CD4-positive, alpha-beta T cell treated with Interleukin-15 for 1 hour (primary cell): Measurements from ENCODE around the gene PTCD2.

Experiments used
- DNase-seq: peaks from one replicate; pipeline ENCODE4 v3.0.0-alpha.2; 2020

The PTCD2 gene, protein sequence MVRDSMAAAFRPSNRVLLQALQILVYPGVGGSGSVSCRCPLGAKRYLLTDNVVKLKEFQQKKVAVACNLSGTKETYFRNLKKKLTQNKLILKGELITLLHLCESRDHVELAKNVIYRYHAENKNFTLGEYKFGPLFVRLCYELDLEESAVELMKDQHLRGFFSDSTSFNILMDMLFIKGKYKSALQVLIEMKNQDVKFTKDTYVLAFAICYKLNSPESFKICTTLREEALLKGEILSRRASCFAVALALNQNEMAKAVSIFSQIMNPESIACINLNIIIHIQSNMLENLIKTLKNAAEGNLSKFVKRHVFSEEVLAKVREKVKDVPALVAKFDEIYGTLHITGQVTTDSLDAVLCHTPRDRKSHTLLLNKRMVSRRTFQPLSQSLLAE

DNA sequence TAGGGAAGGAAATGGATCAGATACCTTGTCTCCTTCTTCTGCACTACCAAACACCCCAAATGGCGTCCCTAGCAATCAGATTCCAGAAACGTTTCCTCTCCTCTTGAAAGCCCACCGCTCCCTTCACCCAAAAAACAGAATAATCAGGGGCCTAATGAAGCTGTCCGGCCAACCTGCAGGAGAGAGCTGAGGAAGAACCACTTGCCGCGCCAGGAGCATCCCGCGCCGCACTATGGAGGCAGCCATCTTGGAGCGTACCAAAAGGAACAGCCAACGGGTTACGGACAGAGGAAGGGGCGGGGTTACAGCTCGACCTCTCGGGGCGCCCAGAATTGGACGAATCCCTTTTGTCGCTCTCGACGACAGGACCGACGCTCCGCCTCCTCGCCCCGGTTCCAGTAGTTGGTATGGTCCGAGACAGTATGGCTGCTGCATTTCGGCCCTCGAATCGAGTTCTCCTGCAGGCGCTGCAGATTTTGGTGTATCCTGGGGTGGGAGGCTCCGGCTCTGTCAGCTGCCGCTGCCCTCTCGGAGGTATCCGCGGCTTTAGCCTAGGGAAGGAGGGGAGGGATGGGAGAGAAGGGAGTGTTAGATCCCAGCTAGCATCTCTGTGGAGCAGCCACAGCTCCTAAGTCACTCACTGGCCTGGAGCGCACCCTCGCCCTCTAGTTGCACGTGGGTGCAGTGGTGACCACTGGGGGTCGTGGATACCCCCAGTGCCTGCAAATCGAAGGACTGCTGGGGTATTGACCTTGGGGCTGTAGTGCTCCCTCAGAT, at the start of gene PTCD2, which contains the start of gene MRPS27:
TSS of gene PTCD2 (plus strand) at position 398 of the 777 bp plus-strand sequence. CDS start at position 408, 10 bp downstream.
TSS of gene MRPS27 (minus strand) at position 265 of the 777 bp plus-strand sequence. CDS start at position 246, 19 bp downstream.
- peak; percentile 96 for DNase-seq

DNA sequence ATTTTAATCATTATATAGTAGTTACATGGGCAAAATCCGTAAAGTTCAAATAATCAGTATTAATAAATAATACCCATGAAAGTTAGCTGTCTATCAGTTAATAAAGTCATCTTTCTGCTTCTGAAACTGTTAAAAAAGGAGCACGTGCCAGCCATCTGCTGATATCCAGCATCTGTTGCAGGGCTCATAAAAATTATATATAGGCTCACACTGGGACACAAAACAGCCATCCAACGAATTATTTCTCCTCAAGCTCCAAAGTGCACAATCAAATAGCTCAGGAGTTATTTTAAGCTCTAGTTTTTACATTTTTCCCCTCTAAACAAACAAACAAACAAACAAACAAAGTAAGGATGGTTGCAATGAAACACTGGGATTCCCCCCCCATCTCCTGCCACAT, 48.5 kb upstream of the PTCD2 start:
- no peak for DNase-seq

DNA sequence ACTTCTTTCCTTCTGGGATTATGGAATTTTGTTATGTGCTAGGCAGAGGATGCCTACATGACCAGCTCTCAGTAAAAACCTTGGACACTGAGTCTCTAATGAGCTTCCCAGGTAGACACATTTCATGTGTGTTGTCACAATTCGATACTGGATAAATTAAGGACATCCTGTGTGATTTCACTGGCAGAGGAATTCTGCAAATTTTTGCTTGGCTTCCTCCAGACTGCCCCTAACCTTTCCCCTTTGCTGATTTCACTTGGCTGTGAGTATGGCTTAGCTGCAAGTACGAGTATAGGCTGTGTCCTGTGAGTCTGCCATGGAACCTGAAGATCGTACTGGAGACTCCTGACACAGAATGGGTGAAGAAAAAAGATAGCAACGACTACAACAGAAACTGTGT, 47.8 kb upstream of the PTCD2 start:
- DNase-seq: no peak

DNA sequence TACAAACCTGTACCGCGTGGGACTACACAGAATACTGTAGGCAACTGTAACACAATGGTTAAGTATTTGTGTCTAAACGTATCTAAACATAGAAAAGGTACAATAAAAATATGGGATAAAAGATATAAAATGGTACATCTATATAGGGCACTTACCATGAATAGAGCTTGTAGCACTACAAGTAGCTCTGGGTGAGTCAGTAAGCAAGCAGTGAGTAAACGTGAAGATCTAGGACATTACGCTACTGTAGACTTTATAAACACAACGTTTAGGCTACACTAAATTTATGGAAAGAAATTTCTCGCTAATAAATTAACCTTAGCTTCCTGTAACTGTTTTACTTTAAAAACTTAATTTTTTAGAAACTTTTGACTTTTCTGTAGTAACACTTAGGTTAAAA, 46.6 kb upstream of the PTCD2 start:
- no peak for DNase-seq

DNA sequence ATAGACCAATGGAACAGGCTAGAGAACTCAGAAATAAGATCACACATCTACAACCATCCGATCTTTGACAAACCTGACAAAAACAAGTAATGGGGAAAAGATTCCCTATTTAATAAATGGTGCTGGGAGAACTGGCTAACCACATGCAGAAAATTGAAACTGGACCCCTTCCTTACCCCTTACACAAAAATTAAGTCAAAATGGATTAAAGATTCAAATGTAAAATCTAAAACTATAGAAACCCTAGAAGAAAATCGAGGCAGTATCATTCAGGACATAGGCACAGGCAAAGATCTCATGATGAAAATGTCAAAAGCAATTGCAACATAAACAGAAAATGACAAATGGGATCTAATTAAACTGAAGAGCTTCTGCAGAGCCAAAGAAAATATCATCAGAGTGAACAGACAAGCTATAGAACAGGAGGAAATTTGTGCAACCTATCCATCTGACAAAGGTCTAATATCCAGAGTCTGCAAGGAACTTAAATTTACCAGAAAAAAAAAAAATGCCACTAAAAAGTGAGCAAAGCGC, 43.9 kb upstream of the PTCD2 start:
- DNase-seq: no peak

DNA sequence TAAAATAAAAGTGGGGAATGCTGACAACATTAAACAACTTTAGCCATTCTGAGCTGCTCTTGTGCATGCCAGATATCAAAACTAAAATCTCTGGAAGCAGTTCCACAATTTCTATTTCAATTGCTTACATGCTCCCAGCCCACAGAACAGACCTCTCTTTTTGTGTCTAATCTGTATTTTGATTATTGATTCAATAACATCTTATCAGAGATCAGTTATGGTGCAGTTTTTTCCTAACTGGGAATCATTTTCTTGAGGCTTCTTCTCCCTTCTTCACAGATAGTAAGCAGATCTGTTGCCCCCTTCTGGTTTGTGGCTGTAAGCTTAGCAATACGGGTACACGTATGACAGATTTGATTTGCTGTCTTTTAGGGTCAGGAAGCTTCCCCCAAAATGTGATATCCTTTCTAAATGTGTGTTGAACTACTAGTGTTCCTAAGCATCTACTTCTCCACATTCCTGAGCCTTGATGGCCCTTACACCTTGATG, 39.5 kb upstream of the PTCD2 start:
- DNase-seq: no peak

DNA sequence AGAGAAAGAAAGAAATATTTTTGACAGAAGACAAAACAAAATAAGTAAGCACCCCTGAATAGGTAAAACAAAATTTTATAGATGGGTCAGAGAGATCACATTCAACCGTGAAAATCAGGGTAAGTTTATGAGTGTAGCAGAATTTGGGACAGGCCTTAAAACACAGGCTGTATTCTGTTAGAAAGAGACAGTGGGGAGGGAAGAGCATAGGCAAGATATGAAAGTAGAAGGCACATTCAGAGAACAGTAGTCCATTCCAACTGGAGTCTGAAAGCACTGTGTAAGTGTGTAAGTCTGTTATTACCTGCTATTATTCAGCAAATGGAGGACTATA, 38.8 kb upstream of the PTCD2 start:
- no peak for DNase-seq

DNA sequence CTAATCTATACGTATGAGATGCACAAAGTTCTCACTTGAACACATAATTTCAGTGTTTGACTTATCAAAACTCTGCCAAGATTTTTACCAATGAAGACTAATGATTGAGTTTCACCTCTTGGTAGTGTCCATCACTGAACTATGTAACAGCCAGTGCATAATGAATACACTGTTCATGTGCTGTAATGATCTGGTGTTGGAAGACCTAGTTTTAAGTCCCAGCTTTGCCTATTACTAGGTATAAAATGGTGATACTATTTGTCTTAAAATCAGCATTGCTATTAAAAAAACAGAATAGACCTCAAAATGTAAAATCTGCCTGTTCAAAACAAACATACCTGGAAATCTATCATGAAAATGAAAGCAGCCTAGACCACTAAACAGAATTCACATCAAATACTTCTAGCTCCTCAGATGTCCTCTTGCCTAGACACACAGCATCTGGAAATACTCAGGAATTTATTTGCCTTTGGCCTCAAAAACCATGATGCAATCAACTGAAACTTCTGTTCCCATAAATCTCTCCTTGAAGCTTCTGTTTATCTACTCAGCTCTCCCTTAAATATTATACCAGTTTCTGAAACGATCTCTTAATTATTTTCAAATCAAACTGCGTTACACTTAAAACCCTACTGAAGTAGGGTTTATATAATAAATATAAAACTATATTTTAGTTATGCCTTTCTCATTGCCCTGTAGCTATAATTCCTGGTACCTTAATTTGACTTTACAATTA, 38.2 kb upstream of the PTCD2 start:
- no peak for DNase-seq

DNA sequence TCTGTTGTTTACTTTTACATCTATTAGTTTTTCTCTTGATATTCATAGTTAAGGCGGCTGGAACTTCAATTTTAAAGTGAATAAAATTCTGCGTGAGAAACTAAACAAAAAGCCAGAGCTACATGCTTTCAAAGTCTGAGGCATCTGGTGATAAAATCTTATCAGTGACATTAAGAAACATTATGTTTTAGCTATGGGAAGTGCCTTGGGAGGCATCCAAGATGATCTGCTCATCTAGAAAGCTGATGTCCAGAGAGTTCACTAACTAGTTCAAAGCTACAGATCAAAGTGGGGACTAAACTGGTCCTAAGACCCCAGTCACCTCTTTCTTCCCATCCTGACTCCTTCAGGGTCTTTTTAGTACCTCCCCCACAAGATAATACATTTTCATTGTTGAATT, 37.3 kb upstream of the PTCD2 start:
- DNase-seq: no peak

DNA sequence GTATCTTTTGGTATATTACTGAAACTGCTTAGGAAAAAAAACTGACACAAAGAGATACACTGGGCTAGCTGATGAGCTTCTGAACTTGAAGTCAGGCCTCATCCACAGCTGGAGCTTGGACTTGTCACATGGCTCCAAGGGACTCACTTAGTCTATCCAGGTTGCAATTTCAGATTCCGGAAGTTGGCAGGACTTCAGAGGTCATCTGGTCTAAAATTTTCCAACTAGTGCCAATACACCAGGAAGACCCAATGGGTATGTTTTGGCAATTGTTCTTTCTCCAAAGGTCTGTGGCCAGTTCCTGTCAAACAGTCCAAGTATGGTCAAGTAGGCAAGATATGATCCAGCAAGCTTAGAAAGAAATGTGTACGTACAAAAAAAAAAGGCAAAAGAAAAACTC, 36.8 kb upstream of the PTCD2 start:
- no peak for DNase-seq

DNA sequence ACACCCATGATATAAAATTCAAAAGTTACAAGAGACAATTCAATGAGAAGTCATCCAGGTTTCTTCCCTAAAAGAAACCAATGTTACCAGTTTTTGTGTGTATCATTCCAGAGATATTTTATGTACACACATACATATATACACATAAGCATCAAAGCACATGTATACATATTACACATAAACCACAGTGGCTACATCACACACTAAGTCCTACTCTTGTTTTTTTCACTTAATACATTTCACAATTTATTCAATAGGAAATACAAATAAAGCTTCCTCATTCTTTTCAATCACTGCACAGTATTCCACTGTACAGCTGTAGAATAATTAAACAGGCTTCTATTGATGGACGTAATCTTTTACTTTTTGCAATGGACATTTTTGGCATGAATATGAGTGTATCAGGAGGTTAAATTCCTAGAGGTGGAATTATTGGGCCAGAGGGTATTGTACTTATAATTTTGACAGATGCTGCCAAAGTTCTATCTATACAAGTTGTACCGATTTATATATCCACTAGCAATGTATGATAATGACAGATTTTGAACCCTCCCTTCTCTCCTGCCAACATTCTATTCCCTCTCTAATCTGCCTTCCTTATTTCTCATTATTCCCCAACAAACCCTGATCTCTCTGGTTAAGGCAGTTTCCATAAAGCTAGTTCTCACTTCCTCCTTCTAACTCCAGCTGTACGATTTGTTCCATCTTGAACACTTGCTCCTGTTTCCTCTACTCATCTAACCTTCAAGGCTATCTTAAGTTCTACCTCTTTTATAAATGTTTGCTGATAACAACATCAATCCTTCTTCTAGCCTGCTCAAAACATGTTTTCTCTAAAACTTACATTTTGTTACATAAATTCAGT, 35.4 kb upstream of the PTCD2 start:
- DNase-seq: no peak

DNA sequence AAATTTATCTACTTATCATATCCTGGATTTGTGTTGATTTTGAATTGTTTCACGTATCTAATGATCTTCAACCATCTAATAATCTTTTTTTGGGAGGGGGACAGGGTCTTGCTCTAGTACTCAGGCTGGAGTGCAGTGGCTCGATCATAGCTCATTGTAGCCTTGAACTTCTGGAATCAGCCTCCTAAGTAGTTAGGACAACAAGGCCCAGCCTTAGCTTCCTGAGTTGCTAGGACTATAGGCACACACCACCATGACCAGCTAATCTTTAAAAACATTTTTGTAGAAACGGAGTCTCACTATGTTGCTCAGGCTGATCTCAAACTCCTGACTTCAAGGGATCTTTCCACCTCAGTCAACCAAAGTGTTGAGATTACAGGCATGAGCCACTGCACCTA, 34.8 kb upstream of the PTCD2 start:
- no peak for DNase-seq

DNA sequence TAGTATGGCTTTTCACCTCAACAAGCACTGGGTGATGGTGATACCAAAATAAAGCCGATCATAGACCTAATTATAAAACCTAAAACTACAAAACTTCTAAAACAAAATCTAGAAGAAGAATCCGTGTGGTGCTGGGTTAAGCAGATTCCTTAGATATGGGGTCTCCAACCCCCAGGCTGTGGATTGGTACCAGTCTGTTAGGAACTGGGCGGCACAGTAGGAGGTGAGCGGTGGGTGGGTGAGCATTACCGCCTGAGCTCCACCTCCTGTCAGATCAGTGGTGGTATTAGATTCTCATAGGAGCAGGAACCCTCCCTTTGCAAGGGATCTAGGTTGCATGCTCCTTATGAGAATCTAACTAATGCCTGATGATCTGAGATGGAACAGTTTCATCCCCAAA, 33.4 kb upstream of the PTCD2 start:
- no peak for DNase-seq

DNA sequence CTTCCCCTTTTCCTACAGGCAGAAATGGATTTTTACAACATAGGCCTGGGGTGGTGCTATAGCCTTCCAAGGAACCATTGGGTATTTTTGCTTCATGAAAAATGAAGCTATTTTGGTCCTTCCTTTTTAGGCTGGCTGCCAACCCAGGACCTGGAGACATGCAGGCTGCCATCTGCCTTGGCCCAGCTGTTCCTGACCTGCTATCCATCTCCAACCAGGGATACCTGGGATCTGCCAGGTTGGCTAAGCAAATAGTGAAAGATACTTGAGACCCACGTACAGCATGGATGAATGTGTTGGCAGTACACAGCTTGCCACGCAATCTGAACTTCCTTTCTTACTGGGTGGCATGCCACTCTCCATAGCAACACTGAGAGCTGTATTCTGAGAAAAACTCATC, 31.2 kb upstream of the PTCD2 start:
- no peak for DNase-seq

DNA sequence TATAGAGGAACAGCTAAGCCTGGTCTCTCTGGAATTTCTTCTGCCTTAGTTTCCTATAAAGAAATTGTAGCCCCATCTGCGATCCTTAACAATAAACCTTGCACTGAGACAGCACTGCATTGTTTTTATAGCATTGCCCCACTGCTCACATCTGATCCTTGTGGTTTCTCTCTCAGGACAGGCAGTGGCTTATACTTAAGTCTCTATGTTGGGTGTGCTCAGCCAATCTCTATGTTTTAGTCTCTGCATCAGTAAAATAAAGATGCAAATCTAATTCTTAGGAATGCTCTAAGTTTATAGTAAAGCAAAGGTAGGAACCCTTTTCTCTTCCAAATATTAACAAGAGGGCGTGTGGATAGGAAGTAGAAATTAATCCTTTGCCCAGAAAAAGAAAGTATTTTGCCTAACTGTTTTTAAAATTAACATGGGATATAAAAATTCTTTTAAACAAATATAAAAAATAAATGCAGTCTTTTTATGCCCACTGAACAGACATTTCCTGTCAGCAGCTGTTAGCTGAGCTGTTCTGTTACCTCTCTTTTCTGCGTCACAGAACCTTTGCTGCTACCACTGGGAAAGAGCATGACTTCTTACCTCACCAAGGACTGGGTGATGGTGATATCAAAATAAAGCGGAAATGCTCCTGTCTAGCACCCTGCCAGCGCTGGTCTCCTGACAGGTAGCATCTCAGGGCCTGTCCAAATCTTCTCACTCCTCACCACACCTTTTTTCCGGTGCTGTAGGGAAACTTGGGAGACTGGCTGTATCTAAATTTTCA, 29.6 kb upstream of the PTCD2 start:
- DNase-seq: no peak

DNA sequence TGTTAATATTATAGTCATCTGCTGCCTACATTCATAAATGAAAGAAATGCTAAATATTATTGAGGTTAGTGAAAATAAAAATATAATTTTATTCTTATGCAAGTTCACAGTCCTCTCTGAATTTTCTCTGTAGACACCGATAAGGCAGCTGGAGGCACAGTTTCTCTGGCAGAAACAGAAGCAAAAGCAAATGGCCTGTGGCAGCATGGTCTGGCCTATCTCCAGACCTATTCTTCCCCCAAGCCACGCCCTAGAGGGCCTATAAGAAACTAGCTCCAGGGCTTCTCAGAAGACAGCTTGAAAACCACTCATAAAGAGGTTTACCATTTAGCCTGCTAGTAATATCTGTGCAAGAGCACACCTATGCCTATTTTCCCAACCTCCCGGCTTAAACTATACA, 28.6 kb upstream of the PTCD2 start:
- DNase-seq: no peak

DNA sequence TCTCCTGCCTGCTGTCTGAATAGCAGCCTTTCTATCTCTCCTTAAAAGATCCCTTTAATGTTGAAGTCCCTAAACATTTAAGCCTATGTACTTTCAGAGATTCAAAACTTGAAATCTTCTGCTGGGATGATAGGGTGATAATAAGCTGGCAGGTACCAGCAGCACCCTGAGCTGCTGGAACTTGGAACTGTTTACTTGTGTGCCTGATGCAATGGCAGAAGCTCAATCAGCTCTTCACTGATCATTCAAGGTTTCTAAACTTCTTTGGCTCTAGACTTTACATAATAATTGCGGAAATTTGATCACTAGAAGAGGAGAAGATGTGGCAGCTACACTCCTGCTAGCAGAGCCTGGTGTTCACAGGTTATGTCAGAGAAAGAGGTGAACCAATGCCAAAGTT, 27.8 kb upstream of the PTCD2 start:
- no peak for DNase-seq

DNA sequence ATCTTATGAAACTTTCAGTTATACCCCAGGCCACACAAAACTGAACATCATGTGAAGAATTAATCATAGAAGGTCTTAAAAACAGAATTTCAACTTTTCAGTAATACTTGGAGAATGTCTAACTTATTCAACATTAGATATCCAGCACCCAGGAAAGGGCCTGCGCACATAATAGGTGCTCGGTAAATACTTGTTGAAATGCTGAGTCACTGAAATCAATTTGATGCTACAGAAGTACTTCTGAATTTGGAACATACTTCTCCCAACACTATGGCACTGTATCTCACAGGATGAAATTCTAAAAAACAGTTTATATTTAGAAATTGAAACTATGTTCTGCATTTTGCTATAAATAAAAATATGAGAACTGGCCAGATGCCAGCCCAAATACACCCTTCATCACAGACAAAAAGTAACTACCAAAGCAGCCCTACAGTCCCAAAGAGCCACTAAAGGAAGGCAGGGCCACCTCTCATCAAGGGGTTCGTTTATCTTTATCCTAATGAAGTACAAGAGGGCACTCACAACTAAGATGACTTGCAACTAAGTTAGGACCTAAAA, 26.6 kb upstream of the PTCD2 start:
- no peak for DNase-seq

DNA sequence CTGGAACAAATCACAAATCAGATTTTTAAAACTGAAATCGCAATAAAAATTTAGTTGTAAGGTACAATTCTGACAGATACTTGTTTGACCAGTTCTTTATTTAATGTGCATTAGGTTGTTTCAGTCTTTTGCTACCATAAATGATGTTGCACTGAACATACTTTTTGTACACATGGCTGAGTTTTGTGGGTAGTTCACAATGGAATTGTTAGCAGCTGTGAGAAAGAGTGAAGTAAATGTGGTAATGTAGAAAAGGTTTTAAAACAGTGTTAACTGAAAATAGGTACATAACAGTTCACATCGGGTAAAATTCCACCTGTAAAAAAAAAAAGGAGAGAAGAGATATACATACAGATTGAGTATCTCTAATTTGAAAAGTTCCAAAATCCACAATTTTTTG, 25.7 kb upstream of the PTCD2 start:
- no peak for DNase-seq

DNA sequence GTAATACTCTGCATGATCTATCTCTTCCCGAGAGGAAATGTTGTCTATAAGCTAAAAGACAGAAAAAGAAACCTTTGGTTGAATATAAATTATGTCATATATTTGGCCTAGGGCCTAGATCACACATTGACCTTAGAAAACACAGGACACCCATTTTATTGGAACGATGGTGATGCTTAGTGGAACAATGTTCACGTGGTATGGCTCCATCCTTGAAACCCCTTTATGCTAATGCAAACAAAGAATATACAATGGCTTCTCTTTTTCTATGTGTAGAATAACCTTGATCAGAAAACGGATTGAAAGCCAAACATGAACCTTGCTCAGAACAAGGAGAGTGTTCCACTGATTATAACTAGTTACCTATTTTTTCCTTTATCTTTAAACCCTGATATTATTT, 24.6 kb upstream of the PTCD2 start:
- no peak for DNase-seq

DNA sequence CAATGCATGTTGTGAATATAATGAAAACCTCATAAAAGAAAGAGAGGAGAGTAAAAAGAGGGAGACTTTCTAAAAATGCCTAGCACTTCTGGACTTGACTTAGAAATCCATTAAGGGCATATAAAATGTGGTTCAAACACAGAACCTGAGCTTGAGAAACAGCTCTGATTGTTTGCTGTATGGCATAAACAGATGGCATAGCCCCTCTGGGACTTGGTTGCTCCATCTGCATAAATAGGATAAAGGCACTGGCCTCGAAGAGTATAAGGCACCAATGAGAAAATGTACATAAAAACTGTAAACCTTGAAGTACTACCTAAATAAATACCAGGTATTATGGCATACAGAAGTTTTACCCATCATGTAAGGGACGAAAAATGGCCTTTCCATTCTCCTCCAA, 23.9 kb upstream of the PTCD2 start:
- DNase-seq: no peak
